ENCODE results near the gene TRPC4AP. TPM values are rescaled to one million over a fixed set of nuclear protein-coding genes. Genes with fewer than 3 reads are reported as not detected.

Gene TRPC4AP
- total and polyA plus RNA-seq, 2 of the 8 experiments (the other 6 are each of a cell fraction or from before 2014, with no cell fraction given) = 73.1 to 74.8 TPM

- TF ChIP-seq CBX8 (IDR thresholded peaks at IDR 0.05; ENCODE audit: borderline replicate concordance, low read depth, low read length) (no peak), TEAD4 (IDR thresholded peaks at IDR 0.05; ENCODE audit: low read depth, low read length) (no peak), CHD2 (IDR thresholded peaks at IDR 0.05; ENCODE audit: low read length) (no peak), NANOG (IDR thresholded peaks at IDR 0.05; ENCODE audit: insufficient read depth, low read depth, low read length, poor library complexity, severe bottlenecking) (no peak), RFX5 (IDR thresholded peaks at IDR 0.05; ENCODE audit: borderline replicate concordance, low read depth, low read length) (no peak), CEBPB (IDR thresholded peaks at IDR 0.05; ENCODE audit: low read depth, low read length) (no peak)
Measured at GRCh38 chr20:35093267-35093884, 769 bp upstream of the TRPC4AP start (continued).

Measured in H1 (cell line).